ENCODE data around the gene MICAL2.

The MICAL2 gene

DNA sequence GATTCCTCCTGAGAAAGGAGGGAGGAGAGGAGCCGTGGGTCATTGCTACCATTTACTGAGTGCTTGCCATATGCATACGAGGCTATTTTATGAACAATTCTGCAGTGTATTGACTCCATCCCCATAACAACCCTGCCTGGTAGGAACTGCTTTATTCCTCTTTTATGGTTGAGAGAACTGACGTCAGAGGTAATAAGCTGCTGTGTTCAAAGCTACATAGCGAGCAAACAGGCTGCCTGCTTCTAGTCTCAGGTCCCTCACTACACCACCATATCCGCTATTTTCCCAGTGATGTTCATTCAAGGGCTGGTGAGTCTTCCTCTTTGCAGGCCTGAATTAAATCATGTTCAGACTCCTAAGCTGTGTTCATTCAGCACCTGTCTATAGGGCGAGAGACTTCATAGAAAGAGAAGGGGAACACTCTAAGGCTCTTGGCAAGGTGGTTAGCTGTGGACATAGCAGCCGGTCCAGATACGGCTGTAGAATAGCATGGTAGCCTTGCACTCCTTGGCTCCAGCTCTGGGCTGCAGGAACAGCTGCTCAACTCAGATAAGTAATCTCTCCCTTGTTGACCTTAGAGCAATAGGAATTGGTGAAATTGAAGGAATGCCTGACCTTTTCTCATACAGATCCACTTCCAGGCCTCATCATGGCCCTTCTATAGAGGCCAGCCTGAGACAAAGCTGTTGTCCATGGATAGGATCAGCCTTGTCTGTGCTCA, 82.6 kb downstream of the MICAL2 start:
- DNase-seq, result no peak

DNA sequence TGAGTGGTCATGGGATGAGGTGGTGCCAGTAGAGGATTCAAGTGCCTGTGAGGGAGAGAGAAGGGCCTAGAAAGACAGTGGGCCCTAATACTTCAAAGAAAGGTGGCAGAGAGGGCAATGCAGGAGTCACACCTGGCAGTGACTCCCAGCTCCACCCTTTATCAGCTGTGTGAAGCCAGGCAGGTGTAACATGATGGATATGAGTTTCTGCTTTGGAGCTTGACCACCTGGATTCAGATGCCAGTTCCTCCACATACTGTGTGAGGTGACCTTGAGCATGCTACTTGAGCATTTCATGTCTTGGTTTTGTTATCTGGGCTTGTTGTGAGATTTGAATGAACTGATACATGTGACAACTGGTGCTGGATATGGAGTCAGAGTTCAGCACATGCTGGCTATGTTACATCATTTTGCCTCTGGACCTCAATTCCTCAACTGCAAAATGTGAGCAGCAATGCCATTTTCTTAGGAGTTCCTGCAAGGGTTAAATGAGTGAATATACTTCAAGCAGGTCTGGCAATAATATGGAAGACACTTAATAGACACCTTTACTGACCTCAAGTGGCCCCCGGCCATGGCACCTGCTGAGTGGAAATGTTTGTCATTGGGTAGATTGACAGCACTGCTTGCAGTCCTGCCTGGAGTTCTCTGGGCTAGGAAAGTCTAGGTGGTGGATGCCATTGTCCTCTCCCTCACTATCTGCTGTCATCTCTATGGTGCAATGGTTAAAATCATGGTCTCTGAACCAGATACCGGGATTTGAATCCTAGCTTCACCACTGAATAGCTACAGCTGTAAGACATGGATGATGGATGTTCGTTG, 83.3 kb downstream of the MICAL2 start:
- DNase-seq, result no peak

GRCh38 chr11:12195768-12196167, 85.4 kb downstream of the MICAL2 start:
- DNase-seq, result peak; percentile 70

DNA sequence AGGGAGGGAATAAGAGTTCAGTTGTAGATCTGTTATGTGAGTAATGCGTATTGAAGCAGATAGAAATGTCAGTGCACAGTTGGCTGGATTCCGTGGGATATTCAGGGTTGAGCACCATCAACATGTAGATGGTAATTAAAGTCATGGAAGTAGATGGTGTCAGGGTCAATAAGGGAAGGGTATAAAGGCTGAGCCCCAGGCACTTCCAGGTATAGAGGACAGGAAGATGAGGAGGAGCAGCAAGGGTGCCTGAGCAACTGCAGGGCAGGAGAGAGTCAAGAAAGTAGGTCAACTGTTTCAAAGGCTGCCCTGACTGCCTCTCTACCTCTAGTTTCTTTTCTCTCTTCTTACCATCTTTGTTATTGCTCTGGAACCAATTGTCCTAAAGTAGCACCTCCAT, 85.9 kb downstream of the MICAL2 start:
- peak; percentile 33 for DNase-seq

DNA sequence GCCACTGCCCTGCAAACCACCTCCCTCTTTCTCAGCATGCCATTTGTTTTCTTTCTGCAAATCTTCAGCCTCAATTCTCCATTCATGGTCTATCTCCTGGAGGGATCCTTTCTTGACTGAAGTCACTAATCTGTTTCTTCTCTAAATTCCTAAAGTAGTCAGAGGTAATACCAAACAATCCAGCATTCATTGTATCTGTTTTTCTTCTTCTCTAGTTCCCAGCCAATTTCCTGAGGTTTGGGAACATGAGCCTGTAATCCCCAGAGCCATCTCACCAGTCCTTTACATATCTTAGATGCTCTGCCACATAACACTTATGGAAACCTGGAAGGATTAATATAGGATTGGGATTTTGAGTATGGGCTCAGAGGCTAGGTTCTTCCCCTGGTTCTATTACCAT, 86.5 kb downstream of the MICAL2 start:
- no peak for DNase-seq

DNA sequence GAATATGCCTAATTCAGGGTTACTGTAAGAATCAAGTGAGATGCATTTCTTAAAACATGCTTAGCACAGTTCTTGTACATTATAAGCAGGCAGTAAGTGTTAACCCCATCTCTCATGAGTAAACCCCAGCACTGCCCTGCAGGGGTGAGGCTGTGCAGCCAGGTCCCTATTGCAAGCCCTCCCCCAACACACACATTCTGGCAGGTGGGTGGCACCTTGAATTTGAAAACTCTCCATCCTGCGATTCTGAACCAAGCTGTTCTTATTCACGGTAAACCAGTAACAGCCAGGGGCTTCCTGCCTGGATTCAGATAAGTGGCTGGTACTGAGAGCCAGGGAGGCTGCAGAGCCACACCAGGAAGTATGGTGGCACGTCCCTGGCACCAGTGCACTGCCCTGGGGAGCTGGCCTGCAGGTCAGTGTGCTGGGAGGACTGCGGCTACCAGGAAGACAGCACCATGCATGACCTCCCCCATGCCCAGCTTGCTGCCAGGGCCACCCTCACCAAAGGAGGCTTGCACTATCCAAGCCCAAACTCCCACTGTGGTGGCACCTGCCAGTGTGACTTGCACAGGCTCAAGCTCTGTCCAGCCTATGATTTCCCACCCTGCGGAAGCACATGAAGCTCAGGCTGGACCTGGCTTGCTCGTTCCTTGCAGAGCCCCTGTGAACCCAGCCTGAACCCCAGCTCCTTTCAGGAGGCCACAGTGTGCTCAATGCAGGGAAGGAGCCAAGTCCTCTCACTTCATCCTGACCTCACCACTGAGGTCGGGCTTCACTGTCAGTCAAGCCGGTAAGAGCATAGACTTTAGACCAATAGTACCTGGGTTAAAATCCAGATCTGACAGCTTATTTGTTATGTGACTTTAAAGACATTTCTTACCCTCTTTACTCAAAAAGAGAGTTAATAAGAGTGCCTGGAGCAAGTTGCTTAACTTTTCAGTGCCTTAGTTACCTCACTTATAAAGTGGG, 88.1 kb downstream of the MICAL2 start:
- DNase-seq, result no peak

- no peak for DNase-seq
These were observed 89.0 kb downstream of the MICAL2 start for GRCh38 chr11:12199231-12199948.

GRCh38 chr11:12200279-12200990, 90.0 kb downstream of the MICAL2 start:
- DNase-seq, result no peak

- DNase-seq, result no peak
These were observed 90.9 kb downstream of the MICAL2 start for GRCh38 chr11:12200991-12201985.

GRCh38 chr11:12202661-12203310, 92.4 kb downstream of the MICAL2 start:
- DNase-seq, result no peak

DNA sequence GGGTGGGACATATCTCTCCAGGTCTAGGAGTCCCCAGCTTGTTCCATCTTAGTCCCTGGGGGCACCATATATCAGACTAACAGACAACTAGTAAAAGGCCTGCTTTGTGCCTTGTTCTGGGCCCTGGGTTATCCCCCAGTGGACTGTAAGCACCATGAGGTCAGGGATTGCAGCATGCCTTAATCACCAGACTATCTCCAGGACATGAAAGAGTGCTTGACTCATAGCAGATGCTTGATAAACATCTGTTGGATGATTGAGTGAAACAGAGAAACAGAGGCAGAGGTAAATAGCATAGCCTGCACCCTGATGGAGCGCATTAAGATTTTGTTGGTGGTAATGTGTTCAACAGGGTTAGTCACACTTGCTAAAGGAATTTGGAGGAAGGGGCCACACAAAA, 94.1 kb downstream of the MICAL2 start:
- no peak for DNase-seq

- DNase-seq, result no peak
These were observed 94.9 kb downstream of the MICAL2 start for GRCh38 chr11:12205330-12205729.

GRCh38 chr11:12206529-12206928, 96.1 kb downstream of the MICAL2 start:
- DNase-seq, result no peak

DNA sequence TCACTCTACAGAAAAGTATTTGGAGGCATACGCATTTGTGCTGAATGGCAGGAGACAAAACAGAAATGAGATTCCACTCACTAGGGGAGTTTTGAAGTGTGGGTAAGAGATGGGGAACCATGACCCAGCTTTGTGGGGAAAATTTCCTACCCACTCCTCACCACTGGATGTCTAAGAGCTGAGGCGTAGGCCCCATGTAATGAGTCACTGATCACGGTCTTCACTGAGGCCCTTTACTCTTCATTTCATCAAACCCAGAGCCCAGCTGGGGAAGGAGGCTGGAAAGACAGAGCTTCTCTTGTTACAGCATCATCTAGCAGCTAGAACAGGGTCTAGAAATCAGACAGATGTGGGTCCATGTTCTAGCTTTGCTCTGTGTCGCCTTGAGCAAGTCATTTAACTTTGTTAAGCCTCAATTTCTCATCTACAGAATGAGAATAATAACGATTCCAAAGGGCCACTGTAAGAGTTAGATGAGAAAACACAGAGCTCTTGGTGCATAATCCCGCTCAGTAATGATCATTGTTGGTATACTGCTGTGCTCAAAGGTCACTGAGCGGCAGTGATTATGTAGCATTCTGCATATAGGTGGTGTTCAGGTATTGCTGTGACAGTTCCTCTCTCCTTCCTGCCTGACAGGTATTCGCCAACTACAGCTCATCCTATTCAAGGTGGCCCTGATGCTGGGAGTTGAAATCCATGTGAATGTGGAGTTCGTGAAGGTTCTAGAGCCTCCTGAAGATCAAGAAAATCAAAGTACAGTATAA, 97.2 kb downstream of the MICAL2 start:
- no peak for DNase-seq

GRCh38 chr11:12209096-12209495, 98.7 kb downstream of the MICAL2 start:
- no peak for DNase-seq

GRCh38 chr11:12210200-12210599, 99.8 kb downstream of the MICAL2 start:
- no peak for DNase-seq

- DNase-seq, result no peak
These were observed 101.1 kb downstream of the MICAL2 start for GRCh38 chr11:12211331-12212065.

GRCh38 chr11:12212174-12212820, 101.9 kb downstream of the MICAL2 start:
- no peak for DNase-seq
